DMS153 treated with DMSO at 0.1 percent for 48 hours (cell line): Measurements from ENCODE around the gene ATP1B1.

ENCODE experiments used
- DNase-seq: peaks from one replicate; lab custom pipeline; 2025; ENCODE audit not compliant: unreplicated experiment; lab: John Stamatoyannopoulos, UW

ATP1B1 gene

DNA sequence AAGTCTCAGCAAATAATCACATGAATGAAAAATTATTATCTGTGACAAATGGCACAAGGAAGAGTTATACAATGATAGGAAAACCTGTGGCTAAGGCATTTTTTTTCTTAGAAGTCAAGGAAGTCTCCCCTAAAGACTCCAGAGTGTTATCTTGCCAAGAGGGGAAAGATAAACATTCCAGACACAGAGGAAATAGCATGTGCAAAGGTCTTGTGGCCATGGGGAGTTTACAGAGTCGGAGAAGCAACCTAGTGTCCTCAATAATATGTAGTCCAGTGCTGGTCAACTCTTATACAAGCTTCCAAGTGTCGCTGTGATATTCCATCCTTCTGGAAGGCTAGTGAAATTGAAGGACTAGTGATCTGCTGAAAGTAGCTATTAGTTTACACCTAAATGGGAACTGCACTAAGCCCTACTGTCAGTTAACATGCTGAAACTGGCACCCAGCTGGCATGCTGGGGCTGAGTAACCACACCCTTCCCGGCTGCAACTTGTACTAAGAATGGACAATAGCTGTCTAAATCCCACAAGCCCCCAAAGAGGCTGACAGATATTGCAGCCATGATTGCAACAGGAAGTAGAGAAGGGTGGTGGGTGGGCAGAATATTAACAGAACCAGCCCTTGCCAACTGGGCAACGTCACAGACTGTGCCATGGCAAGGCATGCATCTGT lies 11.5 kb upstream of the ATP1B1 start:
- DNase-seq: no peak

DNA sequence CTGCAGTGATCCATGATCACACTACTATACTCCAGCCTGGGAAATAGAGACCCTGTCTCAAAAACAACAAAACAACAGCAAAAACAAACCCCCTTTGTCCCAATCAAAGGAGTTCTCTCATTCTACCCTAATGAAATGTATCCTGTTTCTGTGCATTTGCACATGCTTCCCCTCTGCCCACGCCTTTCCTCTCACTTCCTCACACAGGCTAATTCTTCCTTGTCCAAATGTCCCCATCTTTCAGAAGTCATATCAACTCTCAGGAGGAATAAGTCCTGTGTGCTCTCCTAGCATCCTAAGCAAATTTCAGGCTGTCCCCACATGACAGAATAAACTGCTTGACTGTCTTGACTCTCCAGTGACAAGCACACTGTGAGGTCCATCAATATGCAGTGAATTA lies 8.1 kb upstream of the ATP1B1 start:
- no peak for DNase-seq

DNA sequence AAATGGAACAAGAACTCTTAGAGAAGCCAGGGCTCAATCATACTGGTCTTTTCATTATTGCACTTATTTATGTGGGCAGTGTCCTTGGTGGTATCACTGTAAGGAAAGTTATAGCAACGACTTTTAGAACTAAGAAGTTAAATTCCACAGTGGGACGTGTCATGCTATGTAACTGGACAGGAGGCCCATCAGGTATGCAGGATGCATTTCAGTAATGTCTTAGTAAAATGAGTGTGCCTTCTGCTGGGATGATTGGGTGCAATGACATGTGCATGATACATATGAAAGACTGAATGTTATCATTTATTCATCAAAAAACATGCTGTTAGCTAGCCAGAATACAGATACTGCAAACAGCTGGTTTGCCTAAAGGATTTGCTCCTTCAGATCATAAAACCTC lies 6.9 kb upstream of the ATP1B1 start:
- no peak for DNase-seq

DNA sequence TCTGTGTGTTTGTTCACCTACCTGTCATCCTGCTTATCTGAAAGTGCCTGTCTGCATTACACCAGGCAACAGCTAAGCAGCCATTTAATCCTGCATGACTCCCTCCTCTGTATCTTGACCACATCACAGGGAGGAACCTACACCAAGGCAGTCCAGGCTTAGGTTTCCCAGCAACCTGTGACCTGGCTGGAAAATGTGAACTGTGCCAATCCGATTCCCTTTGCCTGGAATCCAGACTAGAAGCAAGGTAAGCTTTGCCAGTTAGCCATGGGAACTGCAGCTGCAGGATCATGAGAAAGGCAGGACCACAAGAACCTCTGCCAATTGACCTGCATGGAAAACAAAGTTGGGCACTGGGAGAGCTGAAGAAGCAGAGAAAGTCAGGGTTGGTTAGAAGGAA lies 6.3 kb upstream of the ATP1B1 start:
- no peak for DNase-seq

DNA sequence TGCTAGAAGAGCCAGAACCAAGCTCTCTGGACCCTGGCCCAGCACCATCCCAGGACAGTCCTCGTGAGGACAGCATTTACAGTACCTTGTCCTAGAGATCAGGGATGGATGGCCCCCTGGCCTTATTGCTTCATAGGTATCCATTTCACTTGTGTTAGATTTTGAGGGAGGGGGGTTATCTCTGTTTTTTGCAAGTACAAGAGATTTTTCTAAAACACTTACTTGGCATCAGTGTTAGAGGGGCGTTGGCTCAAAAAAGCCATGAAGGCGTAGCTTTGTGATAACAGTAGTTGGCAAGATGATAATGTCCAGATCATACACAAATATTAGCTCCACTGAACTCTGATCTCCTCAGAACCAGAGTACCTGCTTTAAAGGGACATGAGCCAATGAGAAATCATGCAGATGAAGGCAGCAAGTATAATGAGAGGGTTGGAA lies 5.8 kb upstream of the ATP1B1 start:
- no peak for DNase-seq

DNA sequence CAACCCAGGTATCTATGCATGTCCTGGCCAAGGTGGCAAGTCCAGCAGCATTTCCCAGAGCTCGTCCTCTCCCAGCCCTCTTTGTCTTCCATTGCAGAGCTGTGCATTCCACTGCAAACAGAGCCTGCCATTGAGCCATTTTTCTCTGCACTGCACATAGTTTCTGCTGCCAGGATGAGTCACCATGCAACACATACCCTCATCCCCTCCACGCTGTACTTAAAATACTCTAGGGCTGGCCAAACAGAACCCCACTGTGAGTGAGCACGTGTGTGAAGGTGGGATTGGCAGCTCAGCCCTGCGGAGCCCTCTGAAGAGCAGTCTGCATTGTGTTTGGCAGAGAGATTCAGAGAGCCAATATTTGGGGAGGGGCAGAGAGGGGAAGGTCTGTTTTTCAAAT lies 3.9 kb upstream of the ATP1B1 start:
- DNase-seq: peak; percentile 47

DNA sequence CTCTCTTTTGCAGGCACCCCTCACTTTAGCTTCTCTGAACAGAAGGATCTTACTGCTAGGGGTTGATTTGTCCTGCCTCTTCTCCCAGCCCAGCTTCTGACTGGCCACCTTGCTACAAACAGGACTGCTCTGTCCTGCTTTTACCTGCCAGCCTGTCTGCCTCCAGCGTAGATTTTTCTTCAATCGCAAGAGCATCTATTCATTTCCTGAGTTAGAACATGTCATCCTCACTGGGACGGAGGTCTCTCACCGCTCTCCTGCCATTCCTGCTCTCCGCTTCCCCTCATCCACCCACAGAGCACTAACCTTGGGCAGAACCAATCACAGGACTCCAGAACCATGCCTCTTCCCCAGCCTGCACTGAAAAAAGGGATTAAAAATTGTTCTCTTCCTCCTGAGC lies 3.5 kb upstream of the ATP1B1 start:
- peak; percentile 82 for DNase-seq

DNA sequence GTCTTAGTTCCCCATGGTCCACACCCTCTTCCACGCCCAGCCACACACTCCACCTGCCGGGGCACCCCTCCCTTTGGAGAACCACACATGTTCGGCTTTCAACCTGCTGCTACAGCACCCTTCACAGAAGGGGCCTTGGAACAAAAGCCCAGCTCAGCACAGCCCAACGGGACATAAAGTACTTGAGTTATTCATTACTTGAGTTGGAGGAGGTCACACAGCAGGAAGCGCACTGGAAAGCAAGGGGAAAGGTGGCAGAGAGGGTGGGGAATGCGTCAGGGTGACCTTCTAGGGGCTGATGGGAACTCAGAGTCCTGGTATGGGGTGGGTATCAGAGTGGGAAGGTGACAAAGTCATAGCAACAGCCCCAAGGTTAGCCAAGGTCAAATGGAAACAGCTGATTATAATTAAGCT lies 3.0 kb upstream of the ATP1B1 start:
- peak; percentile 82 for DNase-seq

DNA sequence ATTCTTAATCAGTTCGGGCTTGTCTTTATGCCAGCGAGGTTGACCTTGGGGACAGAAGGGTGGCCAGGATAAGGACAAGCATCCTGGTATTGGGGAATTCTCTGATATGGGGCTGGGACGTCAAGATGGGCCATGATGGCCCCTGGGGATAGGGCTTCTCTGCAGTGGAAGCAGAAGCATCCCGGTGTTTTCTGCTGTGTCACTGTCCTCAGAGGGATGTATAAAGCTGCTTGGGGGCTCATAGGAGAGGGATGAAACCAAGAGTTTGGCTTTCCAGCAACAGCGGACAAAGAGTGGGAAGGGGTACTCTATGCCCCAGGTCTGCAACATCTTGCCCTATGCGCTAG lies 1.4 kb upstream of the ATP1B1 start:
- DNase-seq: no peak

DNA sequence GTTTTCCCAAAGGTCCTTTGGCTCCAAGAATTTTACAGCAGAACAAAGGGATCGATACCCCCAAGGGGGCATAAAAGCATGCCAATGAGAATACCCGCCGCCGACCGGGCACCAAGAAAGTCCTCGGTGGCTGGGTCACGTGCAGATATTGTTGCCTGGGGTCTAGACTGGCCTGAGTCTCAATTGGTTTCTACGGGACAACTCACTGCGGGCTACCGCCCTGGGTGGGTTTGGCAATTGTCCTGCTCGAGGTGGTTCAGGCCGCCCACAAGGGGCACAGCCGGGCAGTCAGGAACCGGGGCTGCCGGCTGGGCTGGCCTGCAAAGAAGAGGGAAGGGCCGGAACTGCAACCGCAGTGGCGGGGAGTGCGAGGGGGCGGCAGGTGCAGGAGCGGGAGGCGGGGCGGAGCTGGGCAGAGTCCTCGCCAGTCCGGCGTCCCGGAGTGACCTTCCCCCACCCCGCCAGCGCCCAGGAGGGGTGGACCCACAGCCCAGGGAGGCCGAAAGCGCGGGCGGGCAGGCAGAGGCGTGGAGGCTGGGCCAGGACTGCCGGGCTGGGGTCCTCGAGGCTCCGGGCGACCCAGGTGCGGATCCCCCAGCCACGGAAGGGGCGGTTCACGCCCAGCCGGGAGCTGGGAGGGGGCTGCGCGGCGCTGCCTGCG lies 926 bp upstream of the ATP1B1 start:
- peak; percentile 91 for DNase-seq

DNA sequence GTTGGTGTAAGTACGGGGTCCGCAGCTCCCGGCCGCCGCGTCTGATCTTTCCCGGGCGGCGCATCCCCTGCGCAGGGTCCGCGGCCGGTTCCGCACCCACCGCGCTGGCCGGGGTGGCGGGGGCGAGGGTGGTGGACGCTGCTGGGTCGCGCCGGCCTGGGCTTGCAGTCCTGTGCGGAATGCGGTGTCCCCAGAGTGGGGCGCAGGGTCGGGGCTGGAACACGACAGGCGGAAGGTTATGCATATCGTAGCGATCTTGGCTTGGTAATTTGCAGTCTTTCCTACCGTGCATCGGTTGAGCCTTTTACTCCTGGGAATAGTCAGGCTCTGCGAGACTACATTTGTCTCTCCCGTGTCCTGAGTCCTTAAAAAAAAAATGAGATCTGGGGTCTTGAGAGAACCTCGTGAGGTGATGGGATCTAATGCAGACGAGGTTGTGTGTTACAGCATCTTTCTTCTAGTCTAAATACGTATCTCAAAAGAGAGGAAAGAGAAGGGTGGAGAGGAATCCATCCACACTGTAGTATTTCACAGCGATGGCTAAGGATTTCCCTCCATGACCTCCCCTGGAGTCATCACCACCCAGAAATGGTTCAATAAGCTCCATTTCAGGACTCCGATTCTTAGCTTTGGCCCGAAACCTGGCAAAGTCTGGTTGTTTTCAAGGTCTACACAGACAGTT lies 572 bp downstream of the ATP1B1 start:
- DNase-seq: no peak

DNA sequence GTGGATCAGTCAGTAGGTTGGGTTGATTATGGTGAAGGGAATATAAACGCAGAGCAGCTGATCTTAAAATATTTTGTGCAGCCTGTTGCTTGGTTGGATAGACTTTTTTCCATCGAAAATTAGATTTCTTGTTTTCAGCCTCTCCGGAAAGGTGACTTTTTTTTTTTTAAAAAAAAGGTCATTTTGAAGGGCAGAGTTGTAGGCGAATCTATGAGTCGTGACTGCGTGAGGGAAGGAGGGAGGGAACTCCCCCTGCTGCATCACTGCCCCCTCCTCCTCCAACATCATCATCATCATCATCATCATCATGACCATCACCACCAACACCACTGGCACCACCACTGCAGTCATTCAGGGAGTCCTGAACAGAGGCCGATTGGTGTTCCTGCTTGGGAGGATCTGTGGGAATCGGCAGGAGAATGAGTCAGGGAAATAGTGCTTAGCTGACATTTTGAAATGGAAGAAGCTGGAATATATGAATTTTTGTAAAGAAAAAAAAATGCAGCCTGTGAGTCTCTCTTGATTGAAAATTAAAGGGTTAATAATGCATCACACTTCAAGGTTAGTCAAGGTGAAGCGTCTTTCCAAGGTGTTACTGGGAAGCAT lies 1.2 kb downstream of the ATP1B1 start:
- no peak for DNase-seq

DNA sequence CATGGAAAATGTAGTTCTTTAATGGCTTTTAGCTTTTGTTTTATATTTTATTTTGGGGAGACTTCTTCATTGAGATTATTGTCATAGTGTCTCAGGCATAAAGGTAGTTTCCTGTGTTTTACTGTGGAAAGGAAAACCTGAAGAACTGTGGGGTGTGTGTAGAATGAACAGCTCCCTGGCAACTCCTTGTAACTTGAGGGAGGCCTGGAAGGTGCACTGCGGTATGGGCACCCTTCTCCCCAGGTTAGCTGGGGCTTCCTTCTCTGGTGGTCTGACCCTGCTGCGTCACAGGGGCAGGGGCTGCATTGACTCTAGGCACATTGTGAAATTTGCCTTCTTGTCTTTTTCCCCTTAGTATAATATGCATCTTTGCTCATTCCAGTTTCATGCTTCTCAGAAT lies 1.7 kb downstream of the ATP1B1 start:
- DNase-seq: no peak

DNA sequence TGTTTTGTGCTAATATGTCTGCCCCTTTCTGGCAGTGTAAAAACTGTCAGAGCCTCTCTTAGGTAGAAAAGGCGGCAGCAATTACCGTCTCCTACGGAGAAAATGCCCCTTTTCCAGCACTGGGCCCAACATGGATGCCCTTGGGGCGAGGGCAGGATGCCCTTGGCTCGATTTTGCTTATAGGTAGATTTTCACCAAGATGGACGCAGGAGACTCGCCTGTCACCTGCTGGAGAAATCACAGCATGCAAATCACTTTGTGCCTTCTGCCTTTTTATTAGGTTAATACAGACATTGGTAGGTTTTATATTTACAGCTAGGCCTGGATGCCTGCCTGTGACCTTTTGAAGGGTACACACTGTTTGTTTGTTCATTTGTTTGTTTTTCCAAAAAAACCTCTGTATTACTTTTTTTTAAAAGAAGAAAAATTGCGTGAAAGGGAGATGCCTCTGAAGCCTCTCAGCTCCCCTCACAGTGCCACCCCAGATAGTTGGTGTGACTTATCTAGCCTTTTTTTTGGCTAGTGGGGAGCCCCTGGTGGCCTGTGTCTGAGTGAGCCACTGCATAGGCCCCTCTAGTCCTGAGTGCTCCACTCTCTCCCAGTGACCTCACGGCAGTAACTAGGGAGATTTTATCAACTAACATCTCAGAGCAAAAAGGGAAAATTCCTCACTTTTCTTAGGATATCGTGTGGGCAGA lies 2.5 kb downstream of the ATP1B1 start:
- peak; percentile 83 for DNase-seq

DNA sequence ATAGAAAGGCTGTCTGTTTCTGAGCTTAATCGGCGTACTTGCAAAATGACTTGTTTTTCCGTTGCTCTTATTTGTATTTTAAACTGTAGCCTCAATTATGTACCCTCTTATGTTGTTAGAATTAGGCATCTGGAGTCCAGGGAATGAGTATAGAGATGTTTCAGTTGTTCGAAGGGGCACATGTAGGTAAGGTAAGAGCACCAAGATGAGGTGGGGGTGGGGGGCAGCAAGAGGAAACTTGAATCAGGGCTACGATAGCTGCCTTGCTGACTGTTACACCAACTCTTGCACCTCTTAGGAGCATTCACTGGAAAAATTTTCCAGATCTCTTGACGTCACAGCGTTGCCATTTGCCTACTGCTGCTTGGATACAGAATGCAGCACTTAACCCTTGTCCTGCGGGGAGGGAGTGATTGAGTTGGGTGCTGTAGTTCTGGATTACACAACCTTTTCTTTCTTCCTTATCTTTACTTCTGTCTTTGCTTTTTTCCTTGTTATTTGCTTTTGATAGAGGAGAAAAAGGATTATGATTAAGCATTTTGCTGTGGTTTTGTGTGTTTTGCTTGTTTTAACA lies 3.2 kb downstream of the ATP1B1 start:
- peak; percentile 69 for DNase-seq

DNA sequence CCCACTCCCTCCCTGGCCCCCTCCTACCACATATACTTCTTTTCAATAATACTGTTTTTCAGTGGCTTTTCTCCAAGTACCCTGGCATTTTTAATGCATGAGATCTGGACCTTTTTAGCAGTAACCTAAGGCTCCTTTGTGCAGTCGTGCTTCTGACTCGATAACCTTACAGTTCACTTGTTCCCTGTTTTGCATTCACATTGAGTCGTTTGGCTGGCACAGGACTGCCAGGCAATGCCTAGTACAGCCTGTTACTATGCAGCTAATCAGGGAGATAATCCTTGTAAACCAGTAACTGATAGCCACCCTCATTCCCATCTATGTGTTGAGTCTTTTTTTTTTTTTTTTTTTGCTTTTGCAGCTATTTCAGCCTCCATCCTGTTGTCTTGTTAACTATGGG lies 3.7 kb downstream of the ATP1B1 start:
- DNase-seq: no peak

DNA sequence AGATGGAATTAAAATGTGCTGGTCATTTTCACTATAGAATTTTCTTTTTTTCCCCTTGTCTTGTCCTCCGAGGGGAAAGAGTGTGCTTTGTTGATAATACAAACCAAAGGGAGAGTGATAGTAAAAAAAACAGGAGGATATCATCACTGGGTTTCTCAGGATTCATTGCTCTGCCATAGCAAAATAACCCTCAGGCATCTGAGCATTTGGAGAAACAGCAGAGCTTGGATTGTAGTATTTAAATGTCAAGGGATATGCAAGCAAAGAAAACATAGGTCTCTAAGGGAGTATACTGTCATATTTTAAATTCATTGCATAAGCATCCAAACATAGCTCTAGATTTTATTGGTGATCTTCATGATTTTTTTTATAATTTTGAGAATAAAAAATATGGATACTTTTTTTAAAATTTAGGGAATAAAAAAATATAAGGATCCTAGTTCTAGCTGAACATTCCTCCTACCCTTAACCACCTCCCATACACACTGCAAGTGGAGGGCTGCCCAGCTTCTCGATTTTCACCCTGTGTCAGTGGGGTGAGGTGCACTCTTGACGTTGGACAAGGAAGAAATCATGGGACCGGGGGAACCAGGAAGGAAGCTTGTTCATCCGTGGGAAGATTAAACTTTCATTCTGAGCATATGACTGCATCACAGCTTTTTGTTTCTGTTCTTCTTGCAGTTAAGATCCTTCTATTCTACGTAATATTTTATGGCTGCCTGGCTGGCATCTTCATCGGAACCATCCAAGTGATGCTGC lies 4.4 kb downstream of the ATP1B1 start:
- no peak for DNase-seq

DNA sequence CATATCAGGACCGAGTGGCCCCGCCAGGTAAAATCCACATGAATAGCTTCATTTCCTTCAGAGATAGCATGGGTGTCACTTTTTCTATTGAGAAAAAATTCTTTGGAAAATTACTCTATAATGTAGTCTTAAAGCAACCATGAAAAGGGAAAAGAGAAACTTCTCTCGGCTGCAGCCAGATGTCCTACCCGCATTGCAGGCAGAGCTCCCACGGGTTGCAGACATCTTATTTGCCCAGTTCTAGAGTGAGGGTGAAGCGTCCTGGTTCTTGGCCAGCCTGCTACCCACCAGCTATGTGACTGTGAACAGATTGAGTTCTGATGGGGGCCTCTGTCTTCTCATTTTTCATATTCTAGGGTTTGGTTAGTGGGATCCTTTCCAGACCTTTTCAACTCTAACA lies 5.0 kb downstream of the ATP1B1 start:
- no peak for DNase-seq

DNA sequence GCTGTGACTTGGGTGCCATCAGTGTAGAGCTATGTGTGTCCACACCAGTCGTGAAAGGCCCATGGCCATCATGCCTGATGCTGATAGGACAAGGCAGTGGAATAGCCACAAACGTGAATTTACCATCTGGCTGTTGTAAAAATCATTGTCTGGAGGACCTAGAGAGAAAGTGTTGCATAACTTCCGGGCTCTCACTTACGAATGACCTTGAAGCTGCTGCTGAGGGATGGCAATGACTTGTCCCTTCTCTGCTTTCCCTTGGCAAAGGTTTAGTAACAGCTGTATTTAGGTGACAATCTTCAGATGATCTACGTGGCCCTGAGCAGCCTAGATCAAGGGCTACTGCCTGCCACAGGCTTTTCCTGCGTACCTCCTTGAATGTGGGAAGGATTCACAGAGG lies 5.8 kb downstream of the ATP1B1 start:
- no peak for DNase-seq

DNA sequence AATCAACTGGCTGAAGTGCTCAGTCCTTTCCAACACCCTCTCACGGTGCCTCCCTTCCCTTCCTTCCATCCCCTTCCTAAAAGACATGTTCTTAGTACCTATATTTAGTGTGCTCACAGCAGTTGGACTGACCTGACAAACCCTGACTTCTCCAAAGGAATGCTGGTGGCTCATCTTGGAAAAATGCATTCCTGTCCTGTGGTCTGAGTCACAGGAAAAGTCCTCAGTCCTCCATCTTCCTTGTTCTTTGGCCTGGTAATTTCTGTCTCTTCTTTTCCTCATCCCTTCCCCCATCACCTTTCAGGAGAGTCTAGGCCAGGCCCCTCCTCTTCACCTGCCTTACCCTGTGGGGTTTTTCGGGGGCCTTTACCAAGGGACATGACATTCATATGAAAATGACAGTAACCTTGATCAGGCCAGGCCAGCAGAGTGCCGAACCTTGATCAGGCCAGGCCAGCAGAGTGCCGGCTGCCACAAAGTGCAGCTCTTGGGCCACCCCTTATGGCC lies 7.2 kb downstream of the ATP1B1 start:
- no peak for DNase-seq
